HepG2 (cell line): ENCODE data around the gene ATG4B.

Source experiments
- BCLAF1 ChIP-seq: fragments of 450-650 bp; IDR thresholded peaks from 2 replicates; pipeline ENCODE4 v1.6.1; 2017; ENCODE audit warnings: mild to moderate bottlenecking
- BRF2 ChIP-seq: sonication (generic); formaldehyde crosslinking; IDR thresholded peaks from 2 replicates; pipeline ENCODE4 v1.8.1; 2022; ENCODE audit warnings: mild to moderate bottlenecking, missing genetic modification reagents
- THAP7 ChIP-seq: sonication (generic); formaldehyde crosslinking; IDR thresholded peaks from 2 replicates; pipeline ENCODE4 v1.8.1; 2023; ENCODE audit warnings: mild to moderate bottlenecking, missing genetic modification reagents
- ZFP62 ChIP-seq: sonication (generic); formaldehyde crosslinking; IDR thresholded peaks from 2 replicates; pipeline ENCODE4 v1.4.0; 2020; ENCODE audit warnings: missing genetic modification reagents
- ZNF616 ChIP-seq: sonication (generic); formaldehyde crosslinking; IDR thresholded peaks from 2 replicates; pipeline ENCODE4 v1.5.0; 2020; ENCODE audit warnings: low read depth, mild to moderate bottlenecking, missing genetic modification reagents
- ZNF761 ChIP-seq: sonication (generic); formaldehyde crosslinking; conservative IDR thresholded peaks from 2 replicates; pipeline ENCODE4 v1.4.0; 2020; ENCODE audit warnings: mild to moderate bottlenecking, missing genetic modification reagents
- TF ChIP-seq, protein P1 (sequence below): sonication (generic); formaldehyde crosslinking; IDR thresholded peaks from 2 replicates; pipeline ENCODE4 v1.4.0; 2020; ENCODE audit warnings: missing genetic modification reagents
- TF ChIP-seq, protein P2 (sequence below): sonication (generic); formaldehyde crosslinking; IDR thresholded peaks from 2 replicates; pipeline ENCODE4 v1.5.0; 2020; ENCODE audit warnings: mild to moderate bottlenecking, missing genetic modification reagents, moderate library complexity

DNA sequence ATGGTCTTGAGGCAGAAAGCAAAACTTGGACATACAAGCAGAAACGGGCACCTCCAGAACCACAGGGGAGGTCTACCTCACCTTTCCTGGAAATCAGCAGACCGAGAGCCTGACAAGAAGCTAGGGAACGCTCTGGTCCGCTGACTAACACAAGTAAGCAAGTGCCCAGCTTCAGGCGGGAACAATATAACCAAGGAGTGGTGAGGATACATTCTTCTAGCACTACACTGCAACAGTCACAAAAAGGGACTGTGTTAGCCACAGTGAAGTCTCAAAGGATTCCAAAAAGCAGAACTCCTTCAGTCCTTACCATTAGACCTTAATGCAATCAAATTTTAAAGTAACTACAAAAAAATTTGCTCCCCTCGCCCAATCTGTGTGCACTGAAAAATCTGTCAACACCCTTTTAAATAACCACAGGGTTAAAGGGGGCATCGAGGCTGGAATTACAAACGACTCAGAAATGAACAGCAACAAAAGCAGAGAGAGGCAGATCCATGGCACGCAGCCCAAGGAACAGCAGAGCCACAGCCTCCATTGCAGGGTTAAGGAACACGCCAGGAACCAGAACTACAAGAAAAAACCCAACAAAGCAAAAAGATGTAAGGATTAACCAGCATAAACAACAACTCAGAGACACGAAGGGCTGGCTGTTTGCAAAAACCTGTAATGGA, 7.6 kb upstream of the ATG4B start:
- TF ChIP-seq ZNF616 = no peak
- TF ChIP-seq ZFP62 (CRISPR knock-in tag) = no peak
- TF ChIP-seq, protein P1, sequence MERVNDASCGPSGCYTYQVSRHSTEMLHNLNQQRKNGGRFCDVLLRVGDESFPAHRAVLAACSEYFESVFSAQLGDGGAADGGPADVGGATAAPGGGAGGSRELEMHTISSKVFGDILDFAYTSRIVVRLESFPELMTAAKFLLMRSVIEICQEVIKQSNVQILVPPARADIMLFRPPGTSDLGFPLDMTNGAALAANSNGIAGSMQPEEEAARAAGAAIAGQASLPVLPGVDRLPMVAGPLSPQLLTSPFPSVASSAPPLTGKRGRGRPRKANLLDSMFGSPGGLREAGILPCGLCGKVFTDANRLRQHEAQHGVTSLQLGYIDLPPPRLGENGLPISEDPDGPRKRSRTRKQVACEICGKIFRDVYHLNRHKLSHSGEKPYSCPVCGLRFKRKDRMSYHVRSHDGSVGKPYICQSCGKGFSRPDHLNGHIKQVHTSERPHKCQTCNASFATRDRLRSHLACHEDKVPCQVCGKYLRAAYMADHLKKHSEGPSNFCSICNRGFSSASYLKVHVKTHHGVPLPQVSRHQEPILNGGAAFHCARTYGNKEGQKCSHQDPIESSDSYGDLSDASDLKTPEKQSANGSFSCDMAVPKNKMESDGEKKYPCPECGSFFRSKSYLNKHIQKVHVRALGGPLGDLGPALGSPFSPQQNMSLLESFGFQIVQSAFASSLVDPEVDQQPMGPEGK = no peak
- TF ChIP-seq, protein P2, sequence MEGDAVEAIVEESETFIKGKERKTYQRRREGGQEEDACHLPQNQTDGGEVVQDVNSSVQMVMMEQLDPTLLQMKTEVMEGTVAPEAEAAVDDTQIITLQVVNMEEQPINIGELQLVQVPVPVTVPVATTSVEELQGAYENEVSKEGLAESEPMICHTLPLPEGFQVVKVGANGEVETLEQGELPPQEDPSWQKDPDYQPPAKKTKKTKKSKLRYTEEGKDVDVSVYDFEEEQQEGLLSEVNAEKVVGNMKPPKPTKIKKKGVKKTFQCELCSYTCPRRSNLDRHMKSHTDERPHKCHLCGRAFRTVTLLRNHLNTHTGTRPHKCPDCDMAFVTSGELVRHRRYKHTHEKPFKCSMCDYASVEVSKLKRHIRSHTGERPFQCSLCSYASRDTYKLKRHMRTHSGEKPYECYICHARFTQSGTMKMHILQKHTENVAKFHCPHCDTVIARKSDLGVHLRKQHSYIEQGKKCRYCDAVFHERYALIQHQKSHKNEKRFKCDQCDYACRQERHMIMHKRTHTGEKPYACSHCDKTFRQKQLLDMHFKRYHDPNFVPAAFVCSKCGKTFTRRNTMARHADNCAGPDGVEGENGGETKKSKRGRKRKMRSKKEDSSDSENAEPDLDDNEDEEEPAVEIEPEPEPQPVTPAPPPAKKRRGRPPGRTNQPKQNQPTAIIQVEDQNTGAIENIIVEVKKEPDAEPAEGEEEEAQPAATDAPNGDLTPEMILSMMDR (CRISPR knock-in tag) = no peak
- no peak for TF ChIP-seq BCLAF1
- TF ChIP-seq BRF2 (CRISPR knock-in tag) = no peak
- no peak for TF ChIP-seq THAP7
- no peak for TF ChIP-seq ZNF761 (CRISPR knock-in tag)
